WTC11 (cell line): Measurements from ENCODE around the gene SNRNP25. TPM values are rescaled to one million over a fixed set of nuclear protein-coding genes. Genes with fewer than 3 reads are reported as not detected.

ENCODE experiments used
- ATAC-seq: fragments of 200-7000 bp; cut with Tn5 transposase; 2 replicates; pipeline ENCODE4 v1.10.0; 2021; ENCODE audit warnings: mild to moderate bottlenecking, moderate library complexity
- CTCF ChIA-PET: fragments of 300-600 bp; sonication (Branson Sonifier 250); formaldehyde crosslinking; loops from one replicate; lab custom pipeline; 2021; ENCODE audit warnings: antibody characterized with exemption; lab: Charles Lee
- POLR2A ChIA-PET: fragments of 350-600 bp; sonication (Branson Sonifier 250); formaldehyde crosslinking; loops from one replicate; lab custom pipeline; 2021; ENCODE audit warnings: antibody characterized with exemption; lab: Charles Lee
- DNase-seq: peaks from one replicate; pipeline ENCODE4 v3.0.0; 2021; ENCODE audit warnings: low spot score
- H3K27ac Mint-ChIP-seq: 2 replicates; pipeline ENCODE4 v1.8.0; 2021; ENCODE audit warnings: mixed read lengths
- H3K27me3 Mint-ChIP-seq: 2 replicates; pipeline ENCODE4 v1.8.0; 2021; ENCODE audit warnings: low read depth, mild to moderate bottlenecking, moderate library complexity, mixed read lengths
- H3K36me3 Mint-ChIP-seq: 2 replicates; pipeline ENCODE4 v1.8.0; 2021; ENCODE audit warnings: mixed read lengths
- H3K4me1 Mint-ChIP-seq: 2 replicates; pipeline ENCODE4 v1.8.0; 2022; ENCODE audit warnings: mixed read lengths
- H3K4me3 Mint-ChIP-seq: 2 replicates; pipeline ENCODE4 v1.8.0; 2021; ENCODE audit warnings: mild to moderate bottlenecking, moderate library complexity, mixed read lengths
- H3K9me3 Mint-ChIP-seq: 2 replicates; pipeline ENCODE4 v1.8.0; 2021; ENCODE audit warnings: mixed read lengths
- CREB1 ChIP-seq: sonication (generic); formaldehyde crosslinking; IDR thresholded peaks from 2 replicates; pipeline ENCODE4 v1.8.0; 2023; ENCODE audit warnings: mild to moderate bottlenecking, missing genetic modification reagents
- EMX1 ChIP-seq: fragments of 250-450 bp; sonication (Bioruptor Pico); IDR thresholded peaks from 2 replicates; pipeline ENCODE4 v1.8.0; 2021; ENCODE audit warnings: mild to moderate bottlenecking
- FOXK1 ChIP-seq: sonication (generic); formaldehyde crosslinking; IDR thresholded peaks from 2 replicates; pipeline ENCODE4 v1.8.0; 2022; ENCODE audit warnings: mild to moderate bottlenecking, moderate library complexity, missing genetic modification reagents
- FOXP1 ChIP-seq: sonication (generic); formaldehyde crosslinking; IDR thresholded peaks from 2 replicates; pipeline ENCODE4 v1.8.0; 2022; ENCODE audit warnings: missing genetic modification reagents, mild to moderate bottlenecking, moderate library complexity, borderline replicate concordance
- GABPB1 ChIP-seq: sonication (generic); formaldehyde crosslinking; IDR thresholded peaks from 2 replicates; pipeline ENCODE4 v1.8.1; 2023; ENCODE audit warnings: mild to moderate bottlenecking, missing genetic modification reagents
- NFE2L1 ChIP-seq: sonication (generic); formaldehyde crosslinking; IDR thresholded peaks from 2 replicates; pipeline ENCODE4 v1.8.1; 2023; ENCODE audit warnings: missing genetic modification reagents
- NR3C1 ChIP-seq: sonication (generic); formaldehyde crosslinking; conservative IDR thresholded peaks from 2 replicates; pipeline ENCODE4 v1.8.1; 2023; ENCODE audit warnings: low read depth, mild to moderate bottlenecking, missing genetic modification reagents
- RORB ChIP-seq: fragments of 250-450 bp; sonication (Bioruptor Pico); IDR thresholded peaks from 2 replicates; pipeline ENCODE4 v1.9.0; 2021; ENCODE audit warnings: mild to moderate bottlenecking
- SMAD3 ChIP-seq: sonication (generic); formaldehyde crosslinking; IDR thresholded peaks from 2 replicates; pipeline ENCODE4 v1.8.0; 2022; ENCODE audit warnings: missing genetic modification reagents, mild to moderate bottlenecking, borderline replicate concordance
- SP1 ChIP-seq: sonication (generic); formaldehyde crosslinking; conservative IDR thresholded peaks from 2 replicates; pipeline ENCODE4 v1.8.1; 2022; ENCODE audit warnings: missing genetic modification reagents
- TP53 ChIP-seq: sonication (generic); formaldehyde crosslinking; IDR thresholded peaks from 2 replicates; pipeline ENCODE4 v1.8.1; 2023; ENCODE audit warnings: mild to moderate bottlenecking, missing genetic modification reagents
- ZNF232 ChIP-seq: sonication (generic); formaldehyde crosslinking; IDR thresholded peaks from 2 replicates; pipeline ENCODE4 v1.8.0; 2022; ENCODE audit warnings: mild to moderate bottlenecking, missing genetic modification reagents
- ZNF263 ChIP-seq: sonication (generic); formaldehyde crosslinking; IDR thresholded peaks from 2 replicates; pipeline ENCODE4 v1.8.1; 2022; ENCODE audit warnings: low read depth, mild to moderate bottlenecking, moderate library complexity, missing genetic modification reagents
- ZNF317 ChIP-seq: sonication (generic); formaldehyde crosslinking; IDR thresholded peaks from 2 replicates; pipeline ENCODE4 v1.8.1; 2023; ENCODE audit warnings: low read depth, mild to moderate bottlenecking, moderate library complexity, missing genetic modification reagents, borderline replicate concordance
- total RNA-seq: library from RNA; stranded (reverse); gene quantifications from 3 replicates; pipeline ENCODE4 v1.2.3, GENCODE V29; 2021
- TF ChIP-seq, protein P1 (sequence below): sonication (generic); formaldehyde crosslinking; IDR thresholded peaks from 2 replicates; pipeline ENCODE4 v1.8.1; 2022; ENCODE audit warnings: mild to moderate bottlenecking, moderate library complexity, missing genetic modification reagents
- TF ChIP-seq, protein P2 (sequence below): sonication (generic); formaldehyde crosslinking; conservative IDR thresholded peaks from 2 replicates; pipeline ENCODE4 v1.8.1; 2022; ENCODE audit warnings: mild to moderate bottlenecking, missing genetic modification reagents
- TF ChIP-seq, protein P3 (sequence below): sonication (generic); formaldehyde crosslinking; IDR thresholded peaks from 2 replicates; pipeline ENCODE4 v1.8.1; 2023; ENCODE audit warnings: mild to moderate bottlenecking, missing genetic modification reagents
- TF ChIP-seq, protein P4 (sequence below): sonication (generic); formaldehyde crosslinking; IDR thresholded peaks from 2 replicates; pipeline ENCODE4 v1.8.0; 2023; ENCODE audit warnings: missing genetic modification reagents
- TF ChIP-seq, protein P5 (sequence below): fragments of 250-450 bp; sonication (Bioruptor Pico); IDR thresholded peaks from 2 replicates; pipeline ENCODE4 v1.8.0; 2021; ENCODE audit warnings: mild to moderate bottlenecking
- TF ChIP-seq, protein P6 (sequence below): fragments of 250-450 bp; sonication (Bioruptor Pico); IDR thresholded peaks from 2 replicates; pipeline ENCODE4 v1.9.0; 2021; ENCODE audit warnings: mild to moderate bottlenecking
- TF ChIP-seq, protein P7 (sequence below): sonication (generic); formaldehyde crosslinking; IDR thresholded peaks from 2 replicates; pipeline ENCODE4 v1.8.1; 2023; ENCODE audit warnings: mild to moderate bottlenecking, missing genetic modification reagents, borderline replicate concordance

The SNRNP25 gene
- total RNA-seq, 1 experiment from 2014 or later = 55.9 TPM

DNA sequence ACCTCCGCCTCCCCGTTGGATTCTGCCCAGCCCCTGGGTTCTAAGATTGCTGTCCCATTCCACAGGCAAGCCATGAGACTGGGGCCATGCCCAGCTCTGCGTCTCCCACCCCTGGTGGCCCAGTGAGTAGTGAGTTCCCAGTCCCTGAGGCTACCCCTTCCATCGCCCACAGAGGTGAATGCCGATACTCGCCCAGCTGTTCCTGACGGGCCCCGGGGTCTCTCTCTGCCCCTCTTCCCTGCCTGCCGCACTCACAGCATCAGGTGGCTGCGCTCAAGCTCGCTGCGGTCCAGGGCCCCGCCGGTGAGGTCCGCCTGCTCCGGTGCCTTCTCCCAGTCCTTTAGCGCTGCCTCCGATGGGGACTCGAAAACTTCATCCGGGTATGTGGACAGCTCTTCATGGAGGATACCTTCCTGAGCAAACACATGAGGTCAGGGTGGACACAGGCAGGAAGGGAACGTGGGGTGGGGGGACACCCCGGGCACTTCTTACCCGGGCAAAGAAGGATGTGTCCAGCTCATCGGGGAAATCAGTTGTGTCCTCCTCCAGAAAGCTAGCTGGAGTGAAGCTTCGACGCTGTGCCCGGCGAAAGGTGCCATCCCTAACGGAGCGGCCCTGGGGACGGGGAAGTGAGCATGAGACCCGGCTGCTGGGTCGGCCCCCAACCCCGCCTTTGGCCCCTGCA, 8.8 kb downstream of the SNRNP25 start:
- TF ChIP-seq, protein P1, sequence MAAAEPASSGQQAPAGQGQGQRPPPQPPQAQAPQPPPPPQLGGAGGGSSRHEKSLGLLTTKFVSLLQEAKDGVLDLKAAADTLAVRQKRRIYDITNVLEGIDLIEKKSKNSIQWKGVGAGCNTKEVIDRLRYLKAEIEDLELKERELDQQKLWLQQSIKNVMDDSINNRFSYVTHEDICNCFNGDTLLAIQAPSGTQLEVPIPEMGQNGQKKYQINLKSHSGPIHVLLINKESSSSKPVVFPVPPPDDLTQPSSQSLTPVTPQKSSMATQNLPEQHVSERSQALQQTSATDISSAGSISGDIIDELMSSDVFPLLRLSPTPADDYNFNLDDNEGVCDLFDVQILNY = no peak
- TF ChIP-seq, protein P2, sequence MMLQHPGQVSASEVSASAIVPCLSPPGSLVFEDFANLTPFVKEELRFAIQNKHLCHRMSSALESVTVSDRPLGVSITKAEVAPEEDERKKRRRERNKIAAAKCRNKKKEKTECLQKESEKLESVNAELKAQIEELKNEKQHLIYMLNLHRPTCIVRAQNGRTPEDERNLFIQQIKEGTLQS (CRISPR knock-in tag) = no peak
- POLR2A ChIA-PET = interaction anchor here (1.1 to 1.2 kb wide), 2 partner anchors 9 to 34 kb away, joined by 4 read pairs; no protein-coding TSS in a partner anchor

DNA sequence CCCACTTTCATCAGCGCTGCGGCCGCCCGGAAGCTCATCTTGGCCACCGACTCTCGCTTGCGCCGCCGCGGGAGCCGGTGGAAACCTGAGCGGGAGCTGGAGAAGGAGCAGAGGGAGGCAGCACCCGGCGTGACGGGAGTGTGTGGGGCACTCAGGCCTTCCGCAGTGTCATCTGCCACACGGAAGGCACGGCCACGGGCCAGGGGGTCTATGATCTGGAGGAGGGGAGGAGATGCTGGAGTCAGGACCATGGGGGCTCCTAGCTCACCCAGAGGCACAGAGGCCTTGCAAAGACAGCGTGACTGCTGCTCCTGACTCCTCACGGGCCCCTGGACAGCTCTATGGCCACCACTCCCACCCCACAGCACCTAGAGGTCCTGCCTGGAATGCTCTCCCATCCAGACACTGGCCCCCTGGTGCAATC, 9.4 kb downstream of the SNRNP25 start:
- peaks cover 7% of the 10 kb centered on the region for H3K4me1 Mint-ChIP-seq
- H3K9me3 Mint-ChIP-seq = no peaks in the 10 kb centered on the region
- H3K4me3 Mint-ChIP-seq = no peak overlapping the region
- ATAC-seq (no peak), DNase-seq (no peak)
- CTCF ChIA-PET = interaction anchor here (0.5 to 16.9 kb wide), 6 partner anchors 10 to 289 kb away, joined by 3 to 493 read pairs (median 4); partner anchors contain the start of gene POLR3K
- no peak overlapping the region for H3K27ac Mint-ChIP-seq
- POLR2A ChIA-PET = interaction anchor here (1.1 to 1.2 kb wide), 2 partner anchors 9 to 33 kb away, joined by 4 read pairs; no protein-coding TSS in a partner anchor
- H3K36me3 Mint-ChIP-seq = peaks cover 31% of the 10 kb centered on the region
- H3K27me3 Mint-ChIP-seq = no peaks in the 10 kb centered on the region
- no peak for TF ChIP-seq TP53
- TF ChIP-seq, protein P3, sequence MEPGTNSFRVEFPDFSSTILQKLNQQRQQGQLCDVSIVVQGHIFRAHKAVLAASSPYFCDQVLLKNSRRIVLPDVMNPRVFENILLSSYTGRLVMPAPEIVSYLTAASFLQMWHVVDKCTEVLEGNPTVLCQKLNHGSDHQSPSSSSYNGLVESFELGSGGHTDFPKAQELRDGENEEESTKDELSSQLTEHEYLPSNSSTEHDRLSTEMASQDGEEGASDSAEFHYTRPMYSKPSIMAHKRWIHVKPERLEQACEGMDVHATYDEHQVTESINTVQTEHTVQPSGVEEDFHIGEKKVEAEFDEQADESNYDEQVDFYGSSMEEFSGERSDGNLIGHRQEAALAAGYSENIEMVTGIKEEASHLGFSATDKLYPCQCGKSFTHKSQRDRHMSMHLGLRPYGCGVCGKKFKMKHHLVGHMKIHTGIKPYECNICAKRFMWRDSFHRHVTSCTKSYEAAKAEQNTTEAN (CRISPR knock-in tag) = no peak
- no peak for TF ChIP-seq SMAD3 (CRISPR knock-in tag)
- TF ChIP-seq, protein P2 (CRISPR knock-in tag) = no peak
- TF ChIP-seq FOXK1 (CRISPR knock-in tag) = no peak

More for the DNA sequence above, 8.8 kb downstream of the SNRNP25 start:
- no peaks in the 10 kb centered on the region for H3K9me3 Mint-ChIP-seq
- no peak for DNase-seq
- H3K4me3 Mint-ChIP-seq = no peak overlapping the region
- no peak overlapping the region for H3K27ac Mint-ChIP-seq
- CTCF ChIA-PET = interaction anchor here (0.7 to 16.9 kb wide), 6 partner anchors 9 to 45 kb away, joined by 3 to 493 read pairs (median 4); partner anchors contain the start of genes POLR3K and SNRNP25
- peaks cover 3% of the 10 kb centered on the region for H3K4me1 Mint-ChIP-seq
- H3K27me3 Mint-ChIP-seq = no peaks in the 10 kb centered on the region
- ATAC-seq = no peak
- H3K36me3 Mint-ChIP-seq = peaks cover 34% of the 10 kb centered on the region

DNA sequence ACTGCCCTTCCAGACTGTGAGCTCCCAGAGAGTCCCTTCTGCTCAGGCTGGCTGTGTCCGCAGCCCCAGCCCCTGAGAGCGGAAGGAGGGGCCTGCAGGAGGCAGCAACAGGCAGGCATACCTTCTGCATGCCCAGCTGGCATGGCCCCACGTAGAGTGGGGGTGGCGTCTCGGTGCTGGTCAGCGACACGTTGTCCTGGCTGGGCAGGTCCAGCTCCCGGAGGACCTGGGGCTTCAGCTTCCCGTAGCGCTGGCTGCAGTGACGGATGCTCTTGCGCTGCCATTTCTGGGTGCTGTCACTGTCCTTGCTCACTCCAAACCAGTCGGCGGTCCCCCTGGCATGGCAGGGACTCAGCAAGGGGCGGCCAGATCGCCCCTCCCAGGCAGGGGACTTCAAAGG, 9.8 kb downstream of the SNRNP25 start:
- peaks cover 26% of the 10 kb centered on the region for H3K36me3 Mint-ChIP-seq
- H3K4me1 Mint-ChIP-seq = peaks cover 7% of the 10 kb centered on the region
- CTCF ChIA-PET = interaction anchor here (0.5 to 16.9 kb wide), 6 partner anchors 10 to 288 kb away, joined by 3 to 493 read pairs (median 4); partner anchors contain the start of gene POLR3K
- H3K9me3 Mint-ChIP-seq = no peaks in the 10 kb centered on the region
- ATAC-seq (no peak), DNase-seq (no peak)
- H3K4me3 Mint-ChIP-seq = no peak overlapping the region
- H3K27ac Mint-ChIP-seq = no peak overlapping the region
- POLR2A ChIA-PET = interaction anchor here (1.1 to 1.2 kb wide), 2 partner anchors 8 to 33 kb away, joined by 4 read pairs; no protein-coding TSS in a partner anchor
- H3K27me3 Mint-ChIP-seq = no peaks in the 10 kb centered on the region
- TF ChIP-seq GABPB1 (CRISPR knock-in tag) (no peak), FOXP1 (CRISPR knock-in tag) (no peak), CREB1 (no peak), NFE2L1 (CRISPR knock-in tag) (no peak), RORB (no peak), ZNF263 (CRISPR knock-in tag) (no peak), EMX1 (no peak), ZNF317 (no peak), SP1 (no peak), ZNF232 (CRISPR knock-in tag) (no peak), NR3C1 (CRISPR knock-in tag) (no peak)
- TF ChIP-seq, protein P2 (CRISPR knock-in tag) = no peak
- TF ChIP-seq, protein P4, sequence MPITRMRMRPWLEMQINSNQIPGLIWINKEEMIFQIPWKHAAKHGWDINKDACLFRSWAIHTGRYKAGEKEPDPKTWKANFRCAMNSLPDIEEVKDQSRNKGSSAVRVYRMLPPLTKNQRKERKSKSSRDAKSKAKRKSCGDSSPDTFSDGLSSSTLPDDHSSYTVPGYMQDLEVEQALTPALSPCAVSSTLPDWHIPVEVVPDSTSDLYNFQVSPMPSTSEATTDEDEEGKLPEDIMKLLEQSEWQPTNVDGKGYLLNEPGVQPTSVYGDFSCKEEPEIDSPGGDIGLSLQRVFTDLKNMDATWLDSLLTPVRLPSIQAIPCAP = no peak
- TF ChIP-seq, protein P5, sequence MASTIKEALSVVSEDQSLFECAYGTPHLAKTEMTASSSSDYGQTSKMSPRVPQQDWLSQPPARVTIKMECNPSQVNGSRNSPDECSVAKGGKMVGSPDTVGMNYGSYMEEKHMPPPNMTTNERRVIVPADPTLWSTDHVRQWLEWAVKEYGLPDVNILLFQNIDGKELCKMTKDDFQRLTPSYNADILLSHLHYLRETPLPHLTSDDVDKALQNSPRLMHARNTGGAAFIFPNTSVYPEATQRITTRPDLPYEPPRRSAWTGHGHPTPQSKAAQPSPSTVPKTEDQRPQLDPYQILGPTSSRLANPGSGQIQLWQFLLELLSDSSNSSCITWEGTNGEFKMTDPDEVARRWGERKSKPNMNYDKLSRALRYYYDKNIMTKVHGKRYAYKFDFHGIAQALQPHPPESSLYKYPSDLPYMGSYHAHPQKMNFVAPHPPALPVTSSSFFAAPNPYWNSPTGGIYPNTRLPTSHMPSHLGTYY (CRISPR knock-in tag) = no peak
- TF ChIP-seq, protein P6, sequence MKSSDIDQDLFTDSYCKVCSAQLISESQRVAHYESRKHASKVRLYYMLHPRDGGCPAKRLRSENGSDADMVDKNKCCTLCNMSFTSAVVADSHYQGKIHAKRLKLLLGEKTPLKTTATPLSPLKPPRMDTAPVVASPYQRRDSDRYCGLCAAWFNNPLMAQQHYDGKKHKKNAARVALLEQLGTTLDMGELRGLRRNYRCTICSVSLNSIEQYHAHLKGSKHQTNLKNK (CRISPR knock-in tag) = no peak
- TF ChIP-seq, protein P7, sequence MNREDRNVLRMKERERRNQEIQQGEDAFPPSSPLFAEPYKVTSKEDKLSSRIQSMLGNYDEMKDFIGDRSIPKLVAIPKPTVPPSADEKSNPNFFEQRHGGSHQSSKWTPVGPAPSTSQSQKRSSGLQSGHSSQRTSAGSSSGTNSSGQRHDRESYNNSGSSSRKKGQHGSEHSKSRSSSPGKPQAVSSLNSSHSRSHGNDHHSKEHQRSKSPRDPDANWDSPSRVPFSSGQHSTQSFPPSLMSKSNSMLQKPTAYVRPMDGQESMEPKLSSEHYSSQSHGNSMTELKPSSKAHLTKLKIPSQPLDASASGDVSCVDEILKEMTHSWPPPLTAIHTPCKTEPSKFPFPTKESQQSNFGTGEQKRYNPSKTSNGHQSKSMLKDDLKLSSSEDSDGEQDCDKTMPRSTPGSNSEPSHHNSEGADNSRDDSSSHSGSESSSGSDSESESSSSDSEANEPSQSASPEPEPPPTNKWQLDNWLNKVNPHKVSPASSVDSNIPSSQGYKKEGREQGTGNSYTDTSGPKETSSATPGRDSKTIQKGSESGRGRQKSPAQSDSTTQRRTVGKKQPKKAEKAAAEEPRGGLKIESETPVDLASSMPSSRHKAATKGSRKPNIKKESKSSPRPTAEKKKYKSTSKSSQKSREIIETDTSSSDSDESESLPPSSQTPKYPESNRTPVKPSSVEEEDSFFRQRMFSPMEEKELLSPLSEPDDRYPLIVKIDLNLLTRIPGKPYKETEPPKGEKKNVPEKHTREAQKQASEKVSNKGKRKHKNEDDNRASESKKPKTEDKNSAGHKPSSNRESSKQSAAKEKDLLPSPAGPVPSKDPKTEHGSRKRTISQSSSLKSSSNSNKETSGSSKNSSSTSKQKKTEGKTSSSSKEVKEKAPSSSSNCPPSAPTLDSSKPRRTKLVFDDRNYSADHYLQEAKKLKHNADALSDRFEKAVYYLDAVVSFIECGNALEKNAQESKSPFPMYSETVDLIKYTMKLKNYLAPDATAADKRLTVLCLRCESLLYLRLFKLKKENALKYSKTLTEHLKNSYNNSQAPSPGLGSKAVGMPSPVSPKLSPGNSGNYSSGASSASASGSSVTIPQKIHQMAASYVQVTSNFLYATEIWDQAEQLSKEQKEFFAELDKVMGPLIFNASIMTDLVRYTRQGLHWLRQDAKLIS (CRISPR knock-in tag) = no peak
